Measurements from ENCODE around the gene SLC15A4. TPM values are rescaled to one million over a fixed set of nuclear protein-coding genes. Genes with fewer than 3 reads are reported as not detected.

SLC15A4 gene
- total RNA-seq, 1 experiment from 2014 or later: 20.6 TPM

GRCh38 chr12:128818065-128819022 lies 5.4 kb downstream of the SLC15A4 start:
- H3K9me3 ChIP-seq (ENCODE audit: control insufficient read depth in 1 of 2, insufficient read depth in 1 of 2, low read depth in 1 of 2, low read length in 2 of 2): no peaks in the 10 kb centered on the region
- DNase-seq (ENCODE audit: low read depth, low spot score) (no peak), ATAC-seq (no peak)
- peaks cover 100% of the 10 kb centered on the region for H3K79me2 ChIP-seq (ENCODE audit: insufficient read depth, low read length)
- no peak overlapping the region for H3K4me3 ChIP-seq (replicated peaks in 1 of 2; ENCODE audit: low read depth in 1 of 2, low read length in 2 of 2)
- POLR2A ChIA-PET: no interaction called here
- H2AFZ ChIP-seq (ENCODE audit: low read depth, low read length, poor library complexity, severe bottlenecking): no peak overlapping the region
- H3K27ac ChIP-seq (ENCODE audit: low read depth, low read length): no peak overlapping the region
- no TSS peak for BruUV-seq (replicated peaks)
- no peak for TF ChIP-seq CEBPB (IDR thresholded peaks at IDR 0.05; ENCODE audit: low read depth)
- no peak for TF ChIP-seq EGR1 (IDR thresholded peaks at IDR 0.05; ENCODE audit: low read depth)
- TF ChIP-seq RAD21 (IDR thresholded peaks at IDR 0.05; ENCODE audit: low read depth): no peak
- H4K20me1 ChIP-seq (ENCODE audit: insufficient read depth): no peaks in the 10 kb centered on the region
- peaks cover 0 to 5% of the 10 kb centered on the region in 2 experiments; a peak in 1 of 4 replicates for H3K4me1 ChIP-seq (ENCODE audit: control insufficient read depth in 1 of 2, insufficient read depth in 2 of 2, low read length in 2 of 2)
- H3K27me3 ChIP-seq (ENCODE audit: insufficient read depth, low read length): no peaks in the 10 kb centered on the region
- intact Hi-C loops (cut with micrococcal nuclease): no loop called here
- peaks cover 2 to 11% of the 10 kb centered on the region in 2 experiments; a peak in 2 of 4 replicates for H3K36me3 ChIP-seq (ENCODE audit: control insufficient read depth in 1 of 2, insufficient read depth in 2 of 2, low read length in 2 of 2)
- H3K9ac ChIP-seq (ENCODE audit: low read length): no peak overlapping the region
- no peaks in the 10 kb centered on the region for H3K9me2 ChIP-seq (ENCODE audit: insufficient read depth)
- H3K4me2 ChIP-seq (ENCODE audit: low read length): no peak overlapping the region
- CTCF ChIA-PET: no interaction called here
- RAD21 ChIA-PET (ENCODE audit: low non-redundant PET in 1 of 2, low total read pairs in 2 of 2, uncharacterized antibody in 2 of 2, unreplicated experiment in 2 of 2): no interaction called here

- no peaks in the 10 kb centered on the region for H3K27me3 ChIP-seq (ENCODE audit: insufficient read depth, low read length)
- H3K4me3 ChIP-seq (replicated peaks in 1 of 2; ENCODE audit: low read depth in 1 of 2, low read length in 2 of 2): no peak overlapping the region
- no peak overlapping the region for H3K27ac ChIP-seq (ENCODE audit: low read depth, low read length)
- TF ChIP-seq CTCF (IDR thresholded peaks at IDR 0.05 in 2 of 3, conservative IDR thresholded peaks at IDR 0.05 in 1 of 3; ENCODE audit: borderline replicate concordance in 1 of 3, insufficient read depth in 1 of 3, low read depth in 2 of 3, low read length in 2 of 3) (no peak), ZFX (IDR thresholded peaks at IDR 0.05) (no peak), SIN3A (IDR thresholded peaks at IDR 0.05; ENCODE audit: low read depth) (no peak), SP1 (IDR thresholded peaks at IDR 0.05; ENCODE audit: low read depth) (no peak), FOSL1 (IDR thresholded peaks at IDR 0.05; ENCODE audit: low read depth) (no peak), EZH2phosphoT487 (IDR thresholded peaks at IDR 0.05; ENCODE audit: borderline replicate concordance) (no peak), SRF (IDR thresholded peaks at IDR 0.05; ENCODE audit: low read depth) (no peak), EGR1 (IDR thresholded peaks at IDR 0.05; ENCODE audit: low read depth) (no peak), ELF1 (IDR thresholded peaks at IDR 0.05; ENCODE audit: borderline replicate concordance, low read depth) (no peak), RAD21 (IDR thresholded peaks at IDR 0.05; ENCODE audit: low read depth) (no peak)
- intact Hi-C loops (cut with micrococcal nuclease): no loop called here
- RAD21 ChIA-PET (ENCODE audit: low non-redundant PET in 1 of 2, low total read pairs in 2 of 2, uncharacterized antibody in 2 of 2, unreplicated experiment in 2 of 2): no interaction called here
- no TSS peak for BruUV-seq (replicated peaks)
- ATAC-seq: no peak
- peaks cover 0 to 5% of the 10 kb centered on the region in 2 experiments; a peak in 1 of 4 replicates for H3K4me1 ChIP-seq (ENCODE audit: control insufficient read depth in 1 of 2, insufficient read depth in 2 of 2, low read length in 2 of 2)
- H3K79me2 ChIP-seq (ENCODE audit: insufficient read depth, low read length): peaks cover 100% of the 10 kb centered on the region
- no peaks in the 10 kb centered on the region for H4K20me1 ChIP-seq (ENCODE audit: insufficient read depth)
- H3K9ac ChIP-seq (ENCODE audit: low read length): no peak overlapping the region
- peaks cover 5 to 14% of the 10 kb centered on the region in 2 experiments; a peak in 2 of 4 replicates for H3K36me3 ChIP-seq (ENCODE audit: control insufficient read depth in 1 of 2, insufficient read depth in 2 of 2, low read length in 2 of 2)
- CTCF ChIA-PET: no interaction called here
- DNase-seq (ENCODE audit: low read depth, low spot score): no peak
- POLR2A ChIA-PET: no interaction called here
- no peak overlapping the region for H2AFZ ChIP-seq (ENCODE audit: low read depth, low read length, poor library complexity, severe bottlenecking)
- no peaks in the 10 kb centered on the region for H3K9me3 ChIP-seq (ENCODE audit: control insufficient read depth in 1 of 2, insufficient read depth in 1 of 2, low read depth in 1 of 2, low read length in 2 of 2)
- no peaks in the 10 kb centered on the region for H3K9me2 ChIP-seq (ENCODE audit: insufficient read depth)
- no peak overlapping the region for H3K4me2 ChIP-seq (ENCODE audit: low read length)
Observed at GRCh38 chr12:128817111-128818015, 6.4 kb downstream of the SLC15A4 start.
